GM23338 (cell line): ENCODE results near the gene TNNT3. TPM values are rescaled to one million over a fixed set of nuclear protein-coding genes. Genes with fewer than 3 reads are reported as not detected.

ENCODE experiments used
- ATAC-seq: fragments of 200-7000 bp; cut with Tn5 transposase; 3 replicates; pipeline ENCODE4 v1.9.1; 2020
- DNase-seq: peaks from one replicate; pipeline ENCODE4 v3.0.0-alpha.2; 2015; ENCODE audit warnings: low spot score
- H2AFZ ChIP-seq: fragments of 200-600 bp; sonication (generic); 2 replicates; pipeline ENCODE4 v1.8.0; 2016; ENCODE audit warnings: antibody characterized with exemption, mild to moderate bottlenecking, moderate library complexity
- H3F3A ChIP-seq: fragments of 200-600 bp; sonication (generic); replicated peaks from 2 replicates; pipeline ENCODE4 v1.8.0; 2017; ENCODE audit warnings: antibody characterized with exemption, mixed run types, low read depth
- H3K27ac ChIP-seq: fragments of 200-600 bp; sonication (generic); 2 replicates; pipeline ENCODE4 v1.6.1; 2016; ENCODE audit warnings: low read depth
- H3K27me3 ChIP-seq: fragments of 200-600 bp; sonication (generic); 2 replicates; pipeline ENCODE4 v1.8.0; 2016; ENCODE audit warnings: mild to moderate bottlenecking, mixed run types, moderate library complexity; ENCODE audit not compliant: insufficient read depth
- H3K36me3 ChIP-seq: fragments of 200-600 bp; sonication (generic); 2 replicates; pipeline ENCODE4 v1.8.0; 2016; ENCODE audit warnings: mild to moderate bottlenecking; ENCODE audit not compliant: insufficient read depth
- H3K4me1 ChIP-seq: fragments of 200-600 bp; sonication (generic); 2 replicates; pipeline ENCODE4 v1.8.0; 2016; ENCODE audit warnings: mild to moderate bottlenecking, moderate library complexity; ENCODE audit not compliant: insufficient read depth
- H3K4me2 ChIP-seq: fragments of 200-600 bp; sonication (generic); 2 replicates; pipeline ENCODE4 v1.7.1; 2017; ENCODE audit warnings: mixed run types
- H3K4me3 ChIP-seq: fragments of 200-600 bp; sonication (generic); 2 replicates; pipeline ENCODE4 v1.6.1; 2016; ENCODE audit warnings: mixed run types
- H3K79me2 ChIP-seq: fragments of 200-600 bp; sonication (generic); replicated peaks from 2 replicates; pipeline ENCODE4 v1.8.0; 2017; ENCODE audit warnings: mild to moderate bottlenecking; ENCODE audit not compliant: insufficient read depth
- H3K9me2 ChIP-seq: fragments of 200-600 bp; sonication (generic); 2 replicates; pipeline ENCODE4 v1.8.0; 2017; ENCODE audit not compliant: insufficient read depth
- H4K20me1 ChIP-seq: fragments of 200-600 bp; sonication (generic); replicated peaks from 2 replicates; pipeline ENCODE4 v1.8.0; 2017; ENCODE audit warnings: mild to moderate bottlenecking; ENCODE audit not compliant: insufficient read depth
- H3K27ac Mint-ChIP-seq: 2 replicates; pipeline ENCODE4 v1.8.0; 2020; ENCODE audit warnings: inconsistent platforms, mild to moderate bottlenecking, moderate library complexity, mixed read lengths
- H3K27me3 Mint-ChIP-seq: 3 replicates; pipeline ENCODE4 v1.8.0; 2022; ENCODE audit warnings: low read depth, mild to moderate bottlenecking, moderate library complexity, mixed read lengths, inconsistent platforms; ENCODE audit not compliant: insufficient read depth, poor library complexity
- H3K36me3 Mint-ChIP-seq: 3 replicates; pipeline ENCODE4 v1.8.0; 2021; ENCODE audit warnings: low read depth, mild to moderate bottlenecking, inconsistent platforms, moderate library complexity, mixed read lengths
- H3K4me1 Mint-ChIP-seq: 3 replicates; pipeline ENCODE4 v1.8.0; 2020; ENCODE audit warnings: mild to moderate bottlenecking, inconsistent platforms, mixed read lengths
- H3K4me3 Mint-ChIP-seq: 3 replicates; pipeline ENCODE4 v1.8.0; 2021; ENCODE audit warnings: moderate library complexity, mild to moderate bottlenecking, inconsistent platforms, mixed read lengths
- H3K9me3 Mint-ChIP-seq: 3 replicates; pipeline ENCODE4 v1.8.0; 2020; ENCODE audit warnings: moderate library complexity, mild to moderate bottlenecking, inconsistent platforms, mixed read lengths
- CREB1 ChIP-seq: fragments of 250-450 bp; sonication (Bioruptor Pico); IDR thresholded peaks from 2 replicates; pipeline ENCODE4 v1.5.0; 2020; ENCODE audit warnings: low read depth, mild to moderate bottlenecking, moderate library complexity
- EZH2 ChIP-seq: fragments of 200-600 bp; sonication (generic); IDR thresholded peaks from one replicate; pipeline ENCODE4 v1.8.0; 2017; ENCODE audit warnings: antibody characterized with exemption, mild to moderate bottlenecking, low read depth; ENCODE audit not compliant: unreplicated experiment
- JUNB ChIP-seq: IDR thresholded peaks from one replicate; pipeline ENCODE4 v1.6.1; 2016; ENCODE audit warnings: antibody characterized with exemption; ENCODE audit not compliant: unreplicated experiment
- NANOG ChIP-seq: IDR thresholded peaks from 2 replicates; pipeline ENCODE4 v1.6.1; 2016; ENCODE audit warnings: antibody characterized with exemption, borderline replicate concordance
- POLR2AphosphoS5 ChIP-seq: IDR thresholded peaks from 2 replicates; pipeline ENCODE4 v1.6.1; 2016; ENCODE audit warnings: antibody characterized with exemption, low read depth
- ZNF114 ChIP-seq: fragments of 250-450 bp; sonication (Bioruptor Pico); IDR thresholded peaks from 2 replicates; pipeline ENCODE4 v1.5.0; 2020; ENCODE audit warnings: mild to moderate bottlenecking, moderate library complexity
- ZNF462 ChIP-seq: fragments of 250-450 bp; sonication (Bioruptor Pico); IDR thresholded peaks from 2 replicates; pipeline ENCODE4 v1.5.0; 2020; ENCODE audit warnings: mild to moderate bottlenecking, moderate library complexity
- polyA plus RNA-seq: library from polyadenylated mRNA; unstranded; fragments of >200 nt; fragmentation: Nextera tagmentation; extraction: Ambion mirVana; gene quantifications from 2 replicates; pipeline ENCODE4 v1.2.1, GENCODE V29; 2016
- total RNA-seq: library from RNA; depleted of rRNA; stranded (reverse); fragments of >200 nt; shearing (Covaris generic); gene quantifications from 2 replicates; pipeline ENCODE4 v1.2.3, GENCODE V29; 2014
- TF ChIP-seq, protein P1 (sequence below), 2 experiments: fragments of 200-600 bp in 1 of 2; sonication (generic) in 1 of 2; conservative IDR thresholded peaks; 2 replicates each; pipeline versions ENCODE4 v1.5.1 to v1.6.1; 2016 to 2017; ENCODE audit warnings: antibody characterized with exemption in 2 of 2, low read depth in 2 of 2, mild to moderate bottlenecking in 2 of 2, moderate library complexity in 1 of 2

TNNT3 gene
- total and polyA plus RNA-seq, 2 experiments from 2014 or later: not detected

DNA sequence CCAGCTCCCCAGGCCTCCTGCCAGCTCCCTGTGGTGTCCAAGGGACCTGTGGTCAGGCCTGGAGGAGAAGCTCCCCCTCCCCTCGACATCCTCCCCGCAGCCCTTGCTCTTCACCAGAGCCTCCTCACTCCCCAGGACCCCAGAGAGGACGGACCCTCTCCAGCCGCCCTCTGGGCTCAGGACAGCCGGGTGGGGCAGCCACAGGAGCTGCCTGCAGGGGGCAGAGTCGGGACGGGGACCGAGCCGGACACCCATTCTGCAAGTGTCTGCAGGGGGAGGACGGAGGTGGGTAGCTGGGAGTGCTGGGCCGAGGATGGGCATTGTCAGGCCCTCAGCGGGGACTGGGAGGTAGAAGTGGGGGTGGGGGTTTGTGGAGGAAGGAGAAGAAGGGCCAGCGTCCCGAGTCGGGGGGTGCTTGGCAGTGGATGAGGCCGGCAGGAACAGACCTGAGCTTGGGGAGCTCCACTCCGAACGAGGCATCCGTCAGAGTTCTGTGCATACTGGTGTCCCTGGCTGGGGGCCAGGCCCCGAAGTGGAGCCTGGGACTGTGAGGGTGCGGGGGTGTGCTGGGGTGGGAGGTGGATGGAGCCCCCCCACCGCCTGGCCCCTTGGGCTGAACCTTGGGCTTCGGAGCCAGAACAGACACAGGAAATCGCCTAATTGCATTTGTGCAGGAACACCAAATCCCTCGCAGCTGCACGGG is 43.0 kb upstream of the TNNT3 start:
- H3F3A ChIP-seq: no peaks in the 10 kb centered on the region
- H3K4me3 ChIP-seq: no peak overlapping the region
- Mint-ChIP-seq H3K9me3 (no peaks in the 10 kb centered on the region), H3K36me3 (no peaks in the 10 kb centered on the region), H3K27ac (no peak overlapping the region), H3K27me3 (peaks cover 5% of the 10 kb centered on the region), H3K4me1 (no peaks in the 10 kb centered on the region; the same call in 2 of the 3 replicates), H3K4me3 (no peak overlapping the region)
- H3K9me2 ChIP-seq: no peaks in the 10 kb centered on the region
- no peak for TF ChIP-seq POLR2AphosphoS5
- TF ChIP-seq, protein P1, sequence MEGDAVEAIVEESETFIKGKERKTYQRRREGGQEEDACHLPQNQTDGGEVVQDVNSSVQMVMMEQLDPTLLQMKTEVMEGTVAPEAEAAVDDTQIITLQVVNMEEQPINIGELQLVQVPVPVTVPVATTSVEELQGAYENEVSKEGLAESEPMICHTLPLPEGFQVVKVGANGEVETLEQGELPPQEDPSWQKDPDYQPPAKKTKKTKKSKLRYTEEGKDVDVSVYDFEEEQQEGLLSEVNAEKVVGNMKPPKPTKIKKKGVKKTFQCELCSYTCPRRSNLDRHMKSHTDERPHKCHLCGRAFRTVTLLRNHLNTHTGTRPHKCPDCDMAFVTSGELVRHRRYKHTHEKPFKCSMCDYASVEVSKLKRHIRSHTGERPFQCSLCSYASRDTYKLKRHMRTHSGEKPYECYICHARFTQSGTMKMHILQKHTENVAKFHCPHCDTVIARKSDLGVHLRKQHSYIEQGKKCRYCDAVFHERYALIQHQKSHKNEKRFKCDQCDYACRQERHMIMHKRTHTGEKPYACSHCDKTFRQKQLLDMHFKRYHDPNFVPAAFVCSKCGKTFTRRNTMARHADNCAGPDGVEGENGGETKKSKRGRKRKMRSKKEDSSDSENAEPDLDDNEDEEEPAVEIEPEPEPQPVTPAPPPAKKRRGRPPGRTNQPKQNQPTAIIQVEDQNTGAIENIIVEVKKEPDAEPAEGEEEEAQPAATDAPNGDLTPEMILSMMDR (conservative IDR thresholded peaks at IDR 0.05; ENCODE audit: low read depth in 2 of 2): peak; percentile 69 to 78
- DNase-seq (peak; percentile 74), ATAC-seq (peak; percentile 85)
- H2AFZ ChIP-seq: no peak overlapping the region
- no peaks in the 10 kb centered on the region for H4K20me1 ChIP-seq
- H3K27ac ChIP-seq: no peak overlapping the region
- no peaks in the 10 kb centered on the region for H3K27me3 ChIP-seq
- H3K4me2 ChIP-seq: no peak overlapping the region
- H3K4me1 ChIP-seq: no peaks in the 10 kb centered on the region
- H3K36me3 ChIP-seq: no peaks in the 10 kb centered on the region
- H3K79me2 ChIP-seq: no peaks in the 10 kb centered on the region

DNA sequence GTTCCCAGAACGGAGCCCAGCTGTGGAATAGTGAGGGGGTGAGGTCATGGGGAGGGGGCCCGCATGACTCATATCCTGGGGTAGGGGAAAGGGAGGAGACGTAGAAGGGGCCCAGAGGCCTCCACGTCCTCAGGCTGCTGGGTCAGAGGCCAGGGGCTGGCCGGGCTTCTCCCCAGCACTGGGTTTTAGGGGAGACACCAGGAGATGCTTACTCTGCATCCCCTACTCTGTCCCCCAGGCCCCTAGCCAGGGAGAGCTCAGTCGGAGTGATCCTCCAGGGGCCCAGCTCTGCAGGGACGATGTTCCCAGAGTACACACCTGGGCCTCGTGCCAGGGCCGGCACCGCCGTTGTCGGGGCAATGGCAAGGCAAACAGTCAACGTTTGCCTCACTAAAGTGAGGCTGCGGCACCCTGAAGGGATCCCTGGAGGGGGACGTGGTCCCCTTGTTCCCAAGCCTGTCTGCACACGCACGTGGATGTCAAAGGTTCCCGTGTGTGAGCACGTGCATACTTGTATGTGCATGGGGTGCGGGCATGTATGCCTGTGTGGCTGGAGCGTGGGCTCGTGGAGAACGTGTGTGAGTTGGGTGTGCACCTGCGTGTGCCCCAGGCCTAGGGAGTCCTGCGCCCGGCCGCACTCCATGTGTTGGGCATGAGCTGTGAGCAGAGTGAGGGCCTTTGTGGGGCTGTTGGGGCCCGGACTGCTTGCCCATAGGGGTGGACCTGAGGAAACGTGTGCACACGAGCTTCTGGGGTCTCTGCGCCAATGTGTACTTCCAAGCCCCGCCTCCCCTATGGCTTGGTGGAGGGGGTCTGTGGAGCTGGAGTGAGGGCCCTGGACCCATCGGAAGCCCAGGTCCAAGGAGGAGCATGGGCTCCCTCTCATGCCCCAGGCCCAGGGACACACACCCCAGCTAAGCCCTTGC is 42.0 kb upstream of the TNNT3 start:
- Histone ChIP-seq H2AFZ (no peak overlapping the region), H3F3A (no peaks in the 10 kb centered on the region), H3K36me3 (no peaks in the 10 kb centered on the region), H3K79me2 (no peaks in the 10 kb centered on the region), H3K27ac (no peak overlapping the region), H3K4me2 (no peak overlapping the region), H3K27me3 (no peaks in the 10 kb centered on the region), H3K9me2 (no peaks in the 10 kb centered on the region), H3K4me3 (no peak overlapping the region), H4K20me1 (no peaks in the 10 kb centered on the region), H3K4me1 (no peaks in the 10 kb centered on the region)
- no peaks in the 10 kb centered on the region for H3K36me3 Mint-ChIP-seq
- no peak for DNase-seq
- no peak overlapping the region for H3K4me3 Mint-ChIP-seq
- ATAC-seq: no peak
- no peaks in the 10 kb centered on the region for H3K9me3 Mint-ChIP-seq
- no peak overlapping the region for H3K27ac Mint-ChIP-seq
- no peaks in the 10 kb centered on the region; the same call in 2 of the 3 replicates for H3K4me1 Mint-ChIP-seq
- peaks cover 5% of the 10 kb centered on the region for H3K27me3 Mint-ChIP-seq
- TF ChIP-seq ZNF462 (CRISPR knock-in tag): no peak
- TF ChIP-seq EZH2: no peak
- TF ChIP-seq POLR2AphosphoS5: no peak
- no peak for TF ChIP-seq JUNB
- no peak for TF ChIP-seq CREB1 (CRISPR knock-in tag)
- no peak for TF ChIP-seq NANOG
- TF ChIP-seq ZNF114 (CRISPR knock-in tag): no peak
- TF ChIP-seq, protein P1 (conservative IDR thresholded peaks at IDR 0.05; ENCODE audit: low read depth in 2 of 2): no peak
